Right lobe of liver (tissue), 6 donors: ENCODE data around the gene OPA1. TPM values are rescaled to one million over a fixed set of nuclear protein-coding genes. Genes with fewer than 3 reads are reported as not detected.

Source experiments
- ATAC-seq, 4 donors: fragments of 200-7000 bp; cut with Tn5 transposase; one replicate each; pipeline ENCODE4 v1.9.1; 2020; ENCODE audit warnings: mild to moderate bottlenecking in 4 of 4, moderate library complexity in 4 of 4
- DNase-seq, 3 donors: peaks; one replicate each; pipeline ENCODE4 v3.0.0-alpha.2; 2020
- H3K27ac ChIP-seq, 3 donors: fragments of 200-600 bp; one replicate each; pipeline ENCODE4 v1.8.0; 2022
- H3K27me3 ChIP-seq, 2 donors: fragments of 200-600 bp; one replicate each; pipeline ENCODE4 v1.8.0; 2022
- H3K36me3 ChIP-seq, 4 donors: fragments of 200-600 bp; sonication (generic) in 1 of 4; one replicate each; pipeline versions ENCODE4 v1.5.1 to v1.8.0; 2017 to 2022; ENCODE audit warnings: control low read depth in 1 of 4
- H3K4me1 ChIP-seq, 4 donors: fragments of 200-600 bp; sonication (generic) in 1 of 4; one replicate each; pipeline versions ENCODE4 v1.5.1 to v1.8.0; 2017 to 2022; ENCODE audit warnings: control low read depth in 1 of 4
- H3K4me3 ChIP-seq, 3 donors: fragments of 200-600 bp; one replicate each; pipeline ENCODE4 v1.8.0; 2022
- H3K9me3 ChIP-seq, 4 donors: fragments of 200-600 bp; sonication (generic) in 1 of 4; one replicate each; pipeline versions ENCODE4 v1.5.1 to v1.8.0; 2017 to 2022; ENCODE audit warnings: control low read depth in 1 of 4
- POLR2A ChIP-seq: fragments of 450-650 bp; IDR thresholded peaks from one replicate; pipeline ENCODE4 v1.6.1; 2017; ENCODE audit warnings: antibody characterized with exemption, mild to moderate bottlenecking
- WGBS: methylation state at CpG from one replicate; pipeline ENCODE4 v1.1.6; 2018; ENCODE audit warnings: low coverage, low lambda C conversion rate; ENCODE audit not compliant: insufficient coverage; ENCODE audit errors: missing lambda C conversion rate; 5-methylcytosine and 5-hydroxymethylcytosine counted together
- intact Hi-C, 2 donors: fragments of 100-400 bp; cut with DNase I; formaldehyde crosslinking; loops; one replicate each; pipeline versions ENCODE4 v1.11.2 to v1.14.1; 2022
- total RNA-seq, 6 experiments: library from RNA; depleted of rRNA in 2 of 6; stranded (reverse); fragments of >200 nt in 2 of 6; fragmentation: NEBNext Ultra II Directional in 3 of 6; extraction: Animal tissue kit (Norgen Biotek cat#: 25700) in 3 of 6; gene quantifications; one replicate each; pipeline versions ENCODE4 v1.1.0 to v1.2.4, GENCODE V29; 2016 to 2023
- TF ChIP-seq, protein P1 (sequence below), 4 donors: fragments of 200-600 bp in 3 of 4; fragments of 450-650 bp in 1 of 4; IDR thresholded peaks; one replicate each; pipeline versions ENCODE4 v1.5.1 to v1.8.0; 2016 to 2022; ENCODE audit warnings: antibody characterized with exemption in 4 of 4, mild to moderate bottlenecking in 2 of 4
- donor health status: DM: no; HTN: yes; CAD: no.
- donor health status: DM: no; HTN: no; CAD: no.
- donor health status: DM: no; HTN: no; CAD: no.
- donor health status: DM: no; HTN: yes; CAD: no.
- donor health status: DM: no; HTN: yes; CAD: no.

OPA1 gene
- total RNA-seq, 6 experiments from 2014 or later, result 29.2 to 45.5 (median 31.6) TPM

DNA sequence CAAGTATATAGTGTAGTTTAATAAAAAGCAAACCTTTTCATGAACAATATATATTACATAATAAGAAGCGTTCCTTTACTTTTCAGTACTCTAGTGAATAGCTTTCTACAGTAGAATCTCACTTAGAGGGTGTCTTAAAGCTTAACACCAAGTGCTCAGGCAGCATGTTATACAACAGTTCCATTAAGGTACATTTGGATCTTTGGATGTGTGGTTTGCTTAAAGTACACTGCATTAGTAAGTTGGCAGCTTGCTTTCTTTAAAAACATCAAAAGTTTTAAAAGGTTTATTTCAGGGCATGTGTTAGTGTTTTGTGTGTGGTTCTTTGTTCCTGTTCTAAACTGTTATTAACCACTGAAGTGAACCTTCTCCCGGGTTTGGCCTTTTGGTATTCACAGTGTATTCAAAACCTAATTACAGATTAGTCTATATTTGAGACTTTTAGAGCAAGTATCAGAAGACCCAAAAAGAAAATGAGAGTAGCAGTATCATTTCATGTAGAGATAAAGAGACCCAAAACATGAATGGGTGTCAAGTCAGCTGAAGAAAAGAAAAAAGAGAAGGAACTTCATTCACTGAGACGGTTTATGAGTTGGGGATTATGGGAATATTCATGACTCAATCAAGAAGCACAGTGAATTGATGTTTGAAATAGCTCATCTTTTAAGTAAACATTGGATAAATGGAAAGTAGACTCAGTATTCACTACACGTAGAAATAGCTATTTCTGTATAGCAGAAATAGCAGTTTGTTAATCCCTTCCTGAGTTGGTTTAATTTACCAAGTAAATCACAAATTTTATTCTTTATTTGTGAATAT is 93.9 kb downstream of the OPA1 start:
- H3K9me3 ChIP-seq, result no peaks in the 10 kb centered on the region
- ATAC-seq (no peak), DNase-seq (no peak)
- H3K36me3 ChIP-seq, result no peaks in the 10 kb centered on the region
- H3K4me3 ChIP-seq, result no peak overlapping the region
- intact Hi-C loops, result no loop called here
- 73% methylated on average over 4 of the region's 4 CpGs for WGBS
- H3K27ac ChIP-seq, result no peak overlapping the region
- no peaks in the 10 kb centered on the region for H3K4me1 ChIP-seq
- no peak for TF ChIP-seq POLR2A
- TF ChIP-seq, protein P1, sequence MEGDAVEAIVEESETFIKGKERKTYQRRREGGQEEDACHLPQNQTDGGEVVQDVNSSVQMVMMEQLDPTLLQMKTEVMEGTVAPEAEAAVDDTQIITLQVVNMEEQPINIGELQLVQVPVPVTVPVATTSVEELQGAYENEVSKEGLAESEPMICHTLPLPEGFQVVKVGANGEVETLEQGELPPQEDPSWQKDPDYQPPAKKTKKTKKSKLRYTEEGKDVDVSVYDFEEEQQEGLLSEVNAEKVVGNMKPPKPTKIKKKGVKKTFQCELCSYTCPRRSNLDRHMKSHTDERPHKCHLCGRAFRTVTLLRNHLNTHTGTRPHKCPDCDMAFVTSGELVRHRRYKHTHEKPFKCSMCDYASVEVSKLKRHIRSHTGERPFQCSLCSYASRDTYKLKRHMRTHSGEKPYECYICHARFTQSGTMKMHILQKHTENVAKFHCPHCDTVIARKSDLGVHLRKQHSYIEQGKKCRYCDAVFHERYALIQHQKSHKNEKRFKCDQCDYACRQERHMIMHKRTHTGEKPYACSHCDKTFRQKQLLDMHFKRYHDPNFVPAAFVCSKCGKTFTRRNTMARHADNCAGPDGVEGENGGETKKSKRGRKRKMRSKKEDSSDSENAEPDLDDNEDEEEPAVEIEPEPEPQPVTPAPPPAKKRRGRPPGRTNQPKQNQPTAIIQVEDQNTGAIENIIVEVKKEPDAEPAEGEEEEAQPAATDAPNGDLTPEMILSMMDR (IDR thresholded peaks at IDR 0.05), result no peak
- no peaks in the 10 kb centered on the region for H3K27me3 ChIP-seq

DNA sequence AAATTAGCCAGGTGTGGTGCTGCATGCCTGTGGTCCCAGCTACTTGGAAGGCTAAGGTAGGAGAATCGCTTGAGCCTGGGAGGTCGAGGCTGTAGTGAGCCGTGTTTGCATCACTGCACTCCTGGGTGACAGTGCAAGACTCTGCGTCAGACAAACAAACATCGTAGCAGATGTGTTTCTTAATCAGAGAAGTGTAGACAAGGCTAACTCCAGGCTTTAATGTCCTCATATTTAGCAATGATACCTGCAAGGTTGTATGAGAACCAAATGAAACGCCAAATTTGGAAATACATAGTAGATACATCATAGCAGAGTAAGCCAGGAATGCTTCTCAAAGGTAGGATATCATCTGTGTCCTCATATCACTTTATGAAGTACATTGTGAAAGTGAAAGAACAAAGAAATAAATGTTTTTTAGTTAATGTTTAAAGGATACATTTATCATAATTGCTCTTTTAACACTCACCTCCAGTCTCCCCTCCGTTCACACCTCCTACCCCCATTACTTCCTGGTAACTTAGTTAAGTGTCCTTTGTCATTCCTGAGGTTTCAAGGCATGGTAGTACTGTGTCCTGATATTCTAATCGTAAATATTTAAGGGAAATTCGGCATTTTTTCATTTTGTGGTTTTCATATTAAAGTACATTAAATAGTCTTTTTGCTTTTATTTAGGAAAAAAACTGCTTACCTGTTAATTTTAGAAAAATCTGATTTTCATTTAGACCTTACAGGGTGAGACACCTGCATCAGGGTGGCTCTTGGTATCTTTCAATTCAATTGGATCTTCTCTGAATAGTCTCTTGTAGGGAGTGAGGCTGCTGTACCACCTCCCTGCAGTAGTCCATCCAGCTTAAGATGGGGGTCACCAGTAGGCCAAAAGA is 96.1 kb downstream of the OPA1 start:
- WGBS, result 70% methylated on average over 8 of the region's 9 CpGs
- no peak for TF ChIP-seq POLR2A
- TF ChIP-seq, protein P1 (IDR thresholded peaks at IDR 0.05), result no peak
- no peak overlapping the region for H3K27ac ChIP-seq
- H3K4me3 ChIP-seq, result no peak overlapping the region
- H3K9me3 ChIP-seq, result no peaks in the 10 kb centered on the region
- ATAC-seq, result no peak
- peaks cover 0 to 5% (median 3%) of the 10 kb centered on the region in 4 donors for H3K36me3 ChIP-seq
- no peaks in the 10 kb centered on the region for H3K27me3 ChIP-seq
- intact Hi-C loops, result no loop called here
- DNase-seq, result no peak
- H3K4me1 ChIP-seq, result no peaks in the 10 kb centered on the region

- Histone ChIP-seq H3K4me1 (no peaks in the 10 kb centered on the region), H3K9me3 (no peaks in the 10 kb centered on the region), H3K36me3 (peaks cover 0 to 16% (median 3%) of the 10 kb centered on the region in 4 donors), H3K27me3 (no peaks in the 10 kb centered on the region), H3K4me3 (no peak overlapping the region), H3K27ac (no peak overlapping the region)
- TF ChIP-seq, protein P1 (IDR thresholded peaks at IDR 0.05), result no peak
- TF ChIP-seq POLR2A, result no peak
- intact Hi-C loops, result no loop called here
- ATAC-seq (peak in 1 of 4 donors; percentile 17), DNase-seq (no peak)
- 35% methylated on average over 5 of the region's 5 CpGs for WGBS
Measured at GRCh38 chr3:193693774-193694173, 100.8 kb downstream of the OPA1 start.

DNA sequence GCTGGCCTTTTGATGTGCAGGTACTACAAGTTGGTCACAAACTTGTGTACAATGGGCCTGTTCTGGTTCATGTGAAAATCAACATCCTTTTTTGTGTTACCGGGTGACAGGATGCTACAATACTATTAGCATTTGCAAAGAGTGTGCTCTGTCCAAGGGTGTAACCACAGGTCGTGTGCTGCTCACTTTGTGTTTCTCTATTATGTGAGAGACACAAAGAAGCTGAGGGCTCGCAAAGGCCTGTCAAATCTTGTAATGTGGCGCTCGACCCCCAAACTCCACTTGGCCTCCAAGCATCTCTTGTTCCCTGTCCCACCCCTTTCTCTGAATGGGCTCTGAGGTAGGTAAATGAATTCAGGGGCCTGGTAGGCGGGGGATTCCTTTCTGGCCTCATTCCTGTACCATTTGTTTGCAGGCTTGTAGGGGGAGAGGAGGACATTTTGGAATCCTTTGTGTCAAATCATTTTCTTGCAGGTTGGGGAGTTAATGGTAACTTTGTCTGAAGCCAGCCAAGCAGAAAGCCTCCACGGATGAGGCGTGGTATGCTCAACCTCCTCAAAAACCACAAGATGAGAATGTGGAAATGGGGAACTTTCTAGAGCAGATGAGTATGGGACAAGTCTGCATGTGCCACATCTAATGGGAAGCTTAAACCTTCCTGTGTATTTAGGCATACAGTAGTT is 109.1 kb downstream of the OPA1 start:
- Histone ChIP-seq H3K4me3 (no peak overlapping the region), H3K36me3 (no peaks in the 10 kb centered on the region), H3K4me1 (no peaks in the 10 kb centered on the region), H3K27ac (no peak overlapping the region), H3K27me3 (no peaks in the 10 kb centered on the region), H3K9me3 (no peaks in the 10 kb centered on the region)
- DNase-seq (no peak), ATAC-seq (no peak)
- TF ChIP-seq, protein P1 (IDR thresholded peaks at IDR 0.05), result no peak
- TF ChIP-seq POLR2A, result no peak
- 91% methylated on average over 7 of the region's 8 CpGs for WGBS
- intact Hi-C loops, result no loop called here
